ENCODE results near the gene RAB20.

RAB20 gene

GRCh38 chr13:110582421-110582954 lies 21.0 kb upstream of the RAB20 start:
- H3F3A ChIP-seq (ENCODE audit: low read depth): no peaks in the 10 kb centered on the region
- H2AFZ ChIP-seq (ENCODE audit: low read length): no peak overlapping the region
- TF ChIP-seq CTCF (conservative IDR thresholded peaks at IDR 0.05; ENCODE audit: low read length): no peak
- TF ChIP-seq EZH2phosphoT487 (IDR thresholded peaks at IDR 0.05; ENCODE audit: borderline replicate concordance): no peak
- no peaks in the 10 kb centered on the region for H3K27me3 ChIP-seq (ENCODE audit: insufficient read depth, low read length, poor library complexity, severe bottlenecking)
- H3K79me2 ChIP-seq (ENCODE audit: insufficient read depth, low read length): no peaks in the 10 kb centered on the region
- H3K4me2 ChIP-seq (ENCODE audit: low read depth, low read length, poor library complexity, severe bottlenecking): no peak overlapping the region
- no peaks in the 10 kb centered on the region for H3K9me3 ChIP-seq (ENCODE audit: insufficient read depth, low read depth, low read length)
- H3K4me3 ChIP-seq (ENCODE audit: low read length, poor library complexity, severe bottlenecking): no peak overlapping the region
- H3K9me2 ChIP-seq (replicated peaks; ENCODE audit: low read depth, low read length): no peaks in the 10 kb centered on the region
- H3K9ac ChIP-seq (ENCODE audit: low read depth, low read length, poor library complexity, severe bottlenecking): no peak overlapping the region
- H3K36me3 ChIP-seq (ENCODE audit: insufficient read depth, low read length): no peaks in the 10 kb centered on the region
- no peaks in the 10 kb centered on the region for H3K4me1 ChIP-seq (ENCODE audit: insufficient read depth, low read length, poor library complexity, severe bottlenecking)
- no peaks in the 10 kb centered on the region for H4K20me1 ChIP-seq (ENCODE audit: insufficient read depth, low read length, poor library complexity, severe bottlenecking)

GRCh38 chr13:110581506-110582185 lies 20.1 kb upstream of the RAB20 start:
- no peak overlapping the region for H2AFZ ChIP-seq (ENCODE audit: low read length)
- no peaks in the 10 kb centered on the region for H3K4me1 ChIP-seq (ENCODE audit: insufficient read depth, low read length, poor library complexity, severe bottlenecking)
- H3K27me3 ChIP-seq (ENCODE audit: insufficient read depth, low read length, poor library complexity, severe bottlenecking): no peaks in the 10 kb centered on the region
- H3K4me2 ChIP-seq (ENCODE audit: low read depth, low read length, poor library complexity, severe bottlenecking): no peak overlapping the region
- no peak overlapping the region for H3K9ac ChIP-seq (ENCODE audit: low read depth, low read length, poor library complexity, severe bottlenecking)
- no peaks in the 10 kb centered on the region for H3K9me2 ChIP-seq (replicated peaks; ENCODE audit: low read depth, low read length)
- no peaks in the 10 kb centered on the region for H3K79me2 ChIP-seq (ENCODE audit: insufficient read depth, low read length)
- H4K20me1 ChIP-seq (ENCODE audit: insufficient read depth, low read length, poor library complexity, severe bottlenecking): no peaks in the 10 kb centered on the region
- no peaks in the 10 kb centered on the region for H3K36me3 ChIP-seq (ENCODE audit: insufficient read depth, low read length)
- no peaks in the 10 kb centered on the region for H3F3A ChIP-seq (ENCODE audit: low read depth)
- no peak for TF ChIP-seq CTCF (conservative IDR thresholded peaks at IDR 0.05; ENCODE audit: low read length)
- TF ChIP-seq EZH2phosphoT487 (IDR thresholded peaks at IDR 0.05; ENCODE audit: borderline replicate concordance): no peak
- H3K9me3 ChIP-seq (ENCODE audit: insufficient read depth, low read depth, low read length): no peaks in the 10 kb centered on the region
- no peak overlapping the region for H3K4me3 ChIP-seq (ENCODE audit: low read length, poor library complexity, severe bottlenecking)

- Histone ChIP-seq H3K4me2 (ENCODE audit: low read depth, low read length, poor library complexity, severe bottlenecking) (no peak overlapping the region), H4K20me1 (ENCODE audit: insufficient read depth, low read length, poor library complexity, severe bottlenecking) (no peaks in the 10 kb centered on the region), H3K4me3 (ENCODE audit: low read length, poor library complexity, severe bottlenecking) (no peak overlapping the region), H3K79me2 (ENCODE audit: insufficient read depth, low read length) (no peaks in the 10 kb centered on the region), H3F3A (ENCODE audit: low read depth) (no peaks in the 10 kb centered on the region), H3K27me3 (ENCODE audit: insufficient read depth, low read length, poor library complexity, severe bottlenecking) (no peaks in the 10 kb centered on the region), H3K9me2 (replicated peaks; ENCODE audit: low read depth, low read length) (no peaks in the 10 kb centered on the region), H2AFZ (ENCODE audit: low read length) (no peak overlapping the region), H3K36me3 (ENCODE audit: insufficient read depth, low read length) (no peaks in the 10 kb centered on the region), H3K9ac (ENCODE audit: low read depth, low read length, poor library complexity, severe bottlenecking) (no peak overlapping the region), H3K4me1 (ENCODE audit: insufficient read depth, low read length, poor library complexity, severe bottlenecking) (peaks cover 5% of the 10 kb centered on the region), H3K9me3 (ENCODE audit: insufficient read depth, low read depth, low read length) (no peaks in the 10 kb centered on the region)
- no peak for TF ChIP-seq CTCF (conservative IDR thresholded peaks at IDR 0.05; ENCODE audit: low read length)
- no peak for TF ChIP-seq EZH2phosphoT487 (IDR thresholded peaks at IDR 0.05; ENCODE audit: borderline replicate concordance)
These were observed 19.3 kb upstream of the RAB20 start for GRCh38 chr13:110580800-110581199.
